K562 (cell line): Measurements from ENCODE around the gene ANP32B. TPM values are rescaled to one million over a fixed set of nuclear protein-coding genes. Genes with fewer than 3 reads are reported as not detected.
A peak's percentile ranks its signal among the peaks of the same experiment; 100 is the strongest.

Experiments used
- BRD4 ChIP-seq: fragments of 200-600 bp; sonication (generic); IDR thresholded peaks from 2 replicates; pipeline ENCODE4 v1.6.1; 2017; ENCODE audit warnings: inconsistent platforms
- CAMTA2 ChIP-seq: fragments of 250-450 bp; sonication (Bioruptor Pico); conservative IDR thresholded peaks from 2 replicates; pipeline ENCODE4 v1.5.1; 2022
- DLX4 ChIP-seq: fragments of 250-450 bp; sonication (Bioruptor Pico); IDR thresholded peaks from 2 replicates; pipeline ENCODE4 v1.6.1; 2021; ENCODE audit warnings: mild to moderate bottlenecking
- HNRNPH1 ChIP-seq: fragments of 200-400 bp; formaldehyde crosslinking; optimal IDR thresholded peaks from 2 replicates; pipeline ENCODE3; 2017; ENCODE audit warnings: low read depth, mild to moderate bottlenecking, low read length, moderate library complexity
- JUN ChIP-seq, 2 experiments: sonication (generic) in 1 of 2; formaldehyde crosslinking in 1 of 2; IDR thresholded peaks; 2 replicates each; pipeline versions ENCODE4 v1.6.1 to v1.8.0; 2012 to 2022; ENCODE audit warnings: borderline replicate concordance in 2 of 2, mild to moderate bottlenecking in 2 of 2, improper control_type of control experiment in 1 of 2, low read depth in 1 of 2, low read length in 1 of 2, missing genetic modification reagents in 1 of 2
- MITF ChIP-seq: IDR thresholded peaks from 2 replicates; pipeline ENCODE4 v1.6.1; 2014; ENCODE audit warnings: antibody characterized with exemption
- RBM34 ChIP-seq: fragments of 200-400 bp; formaldehyde crosslinking; IDR thresholded peaks from 2 replicates; pipeline ENCODE4 v1.6.1; 2018; ENCODE audit warnings: low read length, borderline replicate concordance; ENCODE audit not compliant: insufficient read depth
- REST ChIP-seq, 2 experiments: fragments of 450-650 bp; formaldehyde crosslinking in 1 of 2; IDR thresholded peaks; 2 replicates each; pipeline versions ENCODE4 v1.4.0 to v1.6.1; 2014 to 2020; ENCODE audit warnings: mild to moderate bottlenecking in 2 of 2, borderline replicate concordance in 1 of 2, low read depth in 1 of 2
- SRSF9 ChIP-seq: fragments of 200-400 bp; formaldehyde crosslinking; IDR thresholded peaks from 2 replicates; pipeline ENCODE4 v1.6.1; 2017; ENCODE audit warnings: low read depth, low read length, borderline replicate concordance
- ZMIZ1 ChIP-seq, 2 experiments: fragments of 150-350 bp in 1 of 2; IDR thresholded peaks; 2 replicates each; pipeline ENCODE4 v1.6.1; 2012 to 2016; ENCODE audit warnings: low read depth in 2 of 2, low read length in 2 of 2, mild to moderate bottlenecking in 1 of 2, moderate library complexity in 1 of 2
- ZNF274 ChIP-seq: IDR thresholded peaks from 2 replicates; pipeline ENCODE4 v1.6.1; 2011; ENCODE audit warnings: low read depth, mild to moderate bottlenecking, low read length, moderate library complexity, borderline replicate concordance
- ZNF561 ChIP-seq: fragments of 450-650 bp; formaldehyde crosslinking; conservative IDR thresholded peaks from 2 replicates; pipeline ENCODE4 v1.4.0; 2020; ENCODE audit warnings: mild to moderate bottlenecking, moderate library complexity
- polyA plus RNA-seq, 8 experiments: library from polyadenylated mRNA; depleted of rRNA in 4 of 8; stranded (reverse) in 5 of 8; unstranded in 3 of 8; fragments of >200 nt; fragmentation: Nextera tagmentation in 2 of 8; fragmentation: Illumina TruSeq in 1 of 8; extraction: Ambion mirVana in 2 of 8; extraction: Trizol in 1 of 8; gene quantifications; 2 replicates each; pipeline versions ENCODE4 v1.2.1 to v1.2.3, GENCODE V29; 2011 to 2014; ENCODE audit warnings: inconsistent platforms in 1 of 8, missing spikeins in 1 of 8
- total RNA-seq, 7 experiments: library from RNA; depleted of rRNA in 6 of 7; stranded (reverse); fragments of >200 nt in 6 of 7; fragmentation: Illumina TruSeq in 2 of 7; extraction: Trizol in 2 of 7; gene quantifications; 2 replicates each; pipeline versions ENCODE4 v1.2.1 to v1.2.3, GENCODE V29; 2011 to 2021; ENCODE audit warnings: low replicate concordance in 1 of 7

Gene ANP32B
- total and polyA plus RNA-seq, 9 of the 15 experiments (the other 6 are each of a cell fraction or from before 2014, with no cell fraction given), result 68.9 to 815 (median 141) TPM

- TF ChIP-seq REST (IDR thresholded peaks at IDR 0.05; ENCODE audit: borderline replicate concordance), result peak; percentile 95
- no peak for TF ChIP-seq REST (CRISPR knock-in tag; IDR thresholded peaks at IDR 0.05; ENCODE audit: low read depth)
- TF ChIP-seq ZNF274, result no peak
- peak; percentile 76 for TF ChIP-seq BRD4
- no peak for TF ChIP-seq RBM34
- TF ChIP-seq ZMIZ1 (IDR thresholded peaks at IDR 0.05; ENCODE audit: low read depth in 2 of 2, low read length in 2 of 2), result no peak
- no peak for TF ChIP-seq ZNF561 (CRISPR knock-in tag)
- TF ChIP-seq JUN (IDR thresholded peaks at IDR 0.05; ENCODE audit: borderline replicate concordance, low read depth, low read length), result no peak
- TF ChIP-seq JUN (CRISPR knock-in tag; IDR thresholded peaks at IDR 0.05; ENCODE audit: borderline replicate concordance), result peak; percentile 11; the same call in 1 of the 2 replicates
- TF ChIP-seq HNRNPH1, result no peak
- TF ChIP-seq DLX4, result no peak
- no peak for TF ChIP-seq CAMTA2 (CRISPR knock-in tag)
- no peak for TF ChIP-seq SRSF9
- TF ChIP-seq MITF, result no peak
Observed at GRCh38 chr9:97985058-97985861, 2.1 kb downstream of the ANP32B start (continued).
